Ascending aorta (tissue), 2 donors: Measurements from ENCODE around the gene ZBED4. TPM values are rescaled to one million over a fixed set of nuclear protein-coding genes. Genes with fewer than 3 reads are reported as not detected.

Experiments
- DNase-seq, 2 donors: peaks; one replicate each; pipeline ENCODE4 v3.0.0-alpha.2; 2019; ENCODE audit warnings: low spot score in 2 of 2
- H3K27ac ChIP-seq, 2 donors: fragments of 200-600 bp; sonication (generic); one replicate each; pipeline ENCODE4 v1.5.1; 2016 to 2017; ENCODE audit warnings: mild to moderate bottlenecking in 1 of 2
- H3K27me3 ChIP-seq: fragments of 200-600 bp; sonication (generic); one replicate; pipeline ENCODE4 v1.5.1; 2017
- H3K36me3 ChIP-seq, 2 donors: fragments of 200-600 bp; sonication (generic); one replicate each; pipeline ENCODE4 v1.5.1; 2016
- H3K4me1 ChIP-seq, 2 donors: fragments of 200-600 bp; sonication (generic); one replicate each; pipeline ENCODE4 v1.5.1; 2016 to 2017; ENCODE audit warnings: mild to moderate bottlenecking in 1 of 2
- H3K4me3 ChIP-seq, 2 donors: fragments of 200-600 bp; sonication (generic); one replicate each; pipeline ENCODE4 v1.5.1; 2016 to 2017; ENCODE audit warnings: mild to moderate bottlenecking in 1 of 2
- H3K9me3 ChIP-seq, 2 donors: fragments of 200-600 bp; sonication (generic); one replicate each; pipeline ENCODE4 v1.5.1; 2016
- intact Hi-C: fragments of 100-400 bp; cut with DNase I; formaldehyde crosslinking; loops from one replicate; pipeline ENCODE4 v1.15.1; 2023
- total RNA-seq: library from RNA; depleted of rRNA; stranded (reverse); fragments of >200 nt; gene quantifications from one replicate; pipeline ENCODE4 v1.1.0, GENCODE V29; 2016
- TF ChIP-seq, protein P1 (sequence below), 3 experiments: fragments of 200-600 bp in 2 of 3; fragments of 450-650 bp in 1 of 3; sonication (generic) in 2 of 3; IDR thresholded peaks; one replicate each; pipeline ENCODE4 v1.5.1; 2016 to 2019; ENCODE audit warnings: antibody characterized with exemption in 3 of 3, mild to moderate bottlenecking in 1 of 3, moderate library complexity in 1 of 3

Gene ZBED4
- total RNA-seq, 1 donor from 2014 or later, result 10.1 TPM

GRCh38 chr22:49892226-49892899 is 38.7 kb downstream of the ZBED4 start:
- no peak overlapping the region for H3K27ac ChIP-seq
- no peak for DNase-seq
- H3K36me3 ChIP-seq, result peaks cover 9 to 40% of the 10 kb centered on the region in 2 donors
- no peaks in the 10 kb centered on the region for H3K27me3 ChIP-seq
- intact Hi-C loops, result no loop called here
- H3K9me3 ChIP-seq, result peaks cover 7 to 38% of the 10 kb centered on the region in 2 donors
- H3K4me1 ChIP-seq, result no peaks in the 10 kb centered on the region
- TF ChIP-seq, protein P1, sequence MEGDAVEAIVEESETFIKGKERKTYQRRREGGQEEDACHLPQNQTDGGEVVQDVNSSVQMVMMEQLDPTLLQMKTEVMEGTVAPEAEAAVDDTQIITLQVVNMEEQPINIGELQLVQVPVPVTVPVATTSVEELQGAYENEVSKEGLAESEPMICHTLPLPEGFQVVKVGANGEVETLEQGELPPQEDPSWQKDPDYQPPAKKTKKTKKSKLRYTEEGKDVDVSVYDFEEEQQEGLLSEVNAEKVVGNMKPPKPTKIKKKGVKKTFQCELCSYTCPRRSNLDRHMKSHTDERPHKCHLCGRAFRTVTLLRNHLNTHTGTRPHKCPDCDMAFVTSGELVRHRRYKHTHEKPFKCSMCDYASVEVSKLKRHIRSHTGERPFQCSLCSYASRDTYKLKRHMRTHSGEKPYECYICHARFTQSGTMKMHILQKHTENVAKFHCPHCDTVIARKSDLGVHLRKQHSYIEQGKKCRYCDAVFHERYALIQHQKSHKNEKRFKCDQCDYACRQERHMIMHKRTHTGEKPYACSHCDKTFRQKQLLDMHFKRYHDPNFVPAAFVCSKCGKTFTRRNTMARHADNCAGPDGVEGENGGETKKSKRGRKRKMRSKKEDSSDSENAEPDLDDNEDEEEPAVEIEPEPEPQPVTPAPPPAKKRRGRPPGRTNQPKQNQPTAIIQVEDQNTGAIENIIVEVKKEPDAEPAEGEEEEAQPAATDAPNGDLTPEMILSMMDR (IDR thresholded peaks at IDR 0.05), result no peak
- H3K4me3 ChIP-seq, result no peak overlapping the region

DNA sequence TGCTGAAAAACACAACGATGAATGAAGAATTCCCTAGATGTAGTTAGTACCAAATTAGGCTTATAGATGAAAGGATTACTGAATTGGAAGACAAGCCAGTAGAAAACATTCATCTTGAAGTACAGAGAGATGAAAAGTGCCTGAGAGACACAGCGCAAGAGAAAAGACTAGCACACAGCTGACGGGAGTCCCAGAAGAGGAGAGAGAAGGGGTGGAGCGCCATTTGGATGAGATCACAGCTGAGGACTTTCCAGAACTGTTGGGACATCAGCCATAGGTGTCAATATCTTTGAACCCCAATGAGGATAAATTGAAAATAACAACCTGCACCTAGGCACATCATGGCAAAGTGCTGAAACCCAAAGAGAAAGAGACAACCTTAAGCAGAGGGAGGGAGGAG is 39.4 kb downstream of the ZBED4 start:
- H3K36me3 ChIP-seq, result peaks cover 13 to 39% of the 10 kb centered on the region in 2 donors
- no peaks in the 10 kb centered on the region for H3K4me1 ChIP-seq
- H3K9me3 ChIP-seq, result peaks cover 7 to 38% of the 10 kb centered on the region in 2 donors
- intact Hi-C loops, result no loop called here
- H3K4me3 ChIP-seq, result no peak overlapping the region
- no peak for DNase-seq
- H3K27me3 ChIP-seq, result no peaks in the 10 kb centered on the region
- H3K27ac ChIP-seq, result no peak overlapping the region
- TF ChIP-seq, protein P1 (IDR thresholded peaks at IDR 0.05), result no peak

- intact Hi-C loops, result no loop called here
- Histone ChIP-seq H3K9me3 (peaks cover 7 to 32% of the 10 kb centered on the region in 2 donors), H3K4me1 (no peaks in the 10 kb centered on the region), H3K4me3 (no peak overlapping the region), H3K27me3 (no peaks in the 10 kb centered on the region), H3K27ac (no peak overlapping the region), H3K36me3 (peaks cover 14 to 33% of the 10 kb centered on the region in 2 donors)
- no peak for DNase-seq
- TF ChIP-seq, protein P1 (IDR thresholded peaks at IDR 0.05), result no peak
These were observed 40.8 kb downstream of the ZBED4 start for GRCh38 chr22:49894322-49895054.

GRCh38 chr22:49896201-49896600 is 42.6 kb downstream of the ZBED4 start:
- peaks cover 19 to 34% of the 10 kb centered on the region in 2 donors for H3K36me3 ChIP-seq
- intact Hi-C loops, result no loop called here

DNA sequence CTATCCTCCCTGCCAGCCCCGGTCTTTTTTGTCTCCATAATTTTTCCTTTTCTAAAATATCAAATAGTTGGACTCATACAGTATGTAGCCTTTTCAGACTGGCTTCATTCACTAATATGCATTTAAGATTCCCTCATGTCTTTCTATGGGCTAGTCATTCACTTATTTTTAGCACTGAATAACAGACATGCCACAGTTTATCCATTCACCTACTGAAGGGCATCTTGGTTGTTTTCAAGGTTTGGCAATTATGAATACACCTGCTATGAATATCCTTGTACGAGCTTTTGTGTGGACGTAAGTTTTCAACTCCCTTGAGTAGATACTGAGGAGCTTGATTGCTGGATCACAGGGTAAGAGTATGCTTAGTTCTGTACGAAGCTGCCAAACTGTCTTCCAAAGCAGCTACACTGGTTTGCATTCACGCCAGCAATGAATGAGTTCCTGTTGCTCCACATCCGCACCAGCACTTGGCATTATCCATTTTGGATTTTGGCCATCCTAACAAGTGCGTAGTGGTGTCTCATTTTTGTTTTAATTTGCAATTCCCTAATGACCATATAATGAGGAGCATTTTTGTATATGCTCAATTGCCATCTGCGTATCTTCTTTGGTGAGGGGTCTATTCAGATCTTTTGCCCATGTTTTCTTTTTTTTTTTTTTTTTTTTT is 43.5 kb downstream of the ZBED4 start:
- H3K27ac ChIP-seq, result no peak overlapping the region
- H3K4me1 ChIP-seq, result no peaks in the 10 kb centered on the region
- H3K36me3 ChIP-seq, result peaks cover 27 to 38% of the 10 kb centered on the region in 2 donors
- H3K27me3 ChIP-seq, result no peaks in the 10 kb centered on the region
- intact Hi-C loops, result no loop called here
- peaks cover 7 to 14% of the 10 kb centered on the region in 2 donors for H3K9me3 ChIP-seq
- no peak for DNase-seq
- no peak overlapping the region for H3K4me3 ChIP-seq
- TF ChIP-seq, protein P1 (IDR thresholded peaks at IDR 0.05), result no peak

More at GRCh38 chr22:49896201-49896600, 42.6 kb downstream of the ZBED4 start:
- no peaks in the 10 kb centered on the region for H3K27me3 ChIP-seq
- H3K27ac ChIP-seq, result no peak overlapping the region
- peaks cover 7 to 16% of the 10 kb centered on the region in 2 donors for H3K9me3 ChIP-seq
- no peak for DNase-seq
- TF ChIP-seq, protein P1 (IDR thresholded peaks at IDR 0.05), result no peak
- no peaks in the 10 kb centered on the region for H3K4me1 ChIP-seq
- no peak overlapping the region for H3K4me3 ChIP-seq
